SK-N-SH (cell line): ENCODE measurements around the gene TGFB3. TPM values are rescaled to one million over a fixed set of nuclear protein-coding genes. Genes with fewer than 3 reads are reported as not detected.

Experiments
- CTCF ChIA-PET: fragments of 300-600, 350-600 bp; formaldehyde crosslinking; extraction: SDS; loops from one replicate; lab custom pipeline; 2021; lab: Yijun Ruan, JAX
- POLR2A ChIA-PET: fragments of 350-600 bp; sonication (Branson Sonifier 250); formaldehyde crosslinking; extraction: SDS; loops from one replicate; lab custom pipeline; 2020; ENCODE audit warnings: antibody characterized with exemption, inconsistent platforms; lab: Yijun Ruan, JAX
- DNase-seq: peaks from one replicate; pipeline ENCODE4 v3.0.0; 2012
- H2AFZ ChIP-seq: fragments of 200-600 bp; sonication (generic); 2 replicates; pipeline ENCODE4 v1.8.1; 2016; ENCODE audit warnings: antibody characterized with exemption, mild to moderate bottlenecking, low read depth
- H3F3A ChIP-seq: fragments of 200-600 bp; sonication (generic); replicated peaks from 2 replicates; pipeline ENCODE3; 2016; ENCODE audit warnings: antibody characterized with exemption, mild to moderate bottlenecking; ENCODE audit not compliant: insufficient read depth
- H3K27ac ChIP-seq, 2 experiments: fragments of 200-500 bp in 1 of 2; fragments of 200-600 bp in 1 of 2; sonication (Bioruptor generic) in 1 of 2; sonication (generic), shearing (Covaris generic) in 1 of 2; 2 replicates each; pipeline versions ENCODE4 v1.5.1 to v1.6.1; 2014 to 2016; ENCODE audit warnings: low read depth in 2 of 2, inconsistent platforms in 1 of 2, low read length in 1 of 2, mild to moderate bottlenecking in 1 of 2, mixed read lengths in 1 of 2
- H3K27me3 ChIP-seq: fragments of 200-600 bp; sonication (generic), shearing (Covaris generic); 2 replicates; pipeline ENCODE4 v1.6.1; 2016; ENCODE audit warnings: mixed run types; ENCODE audit not compliant: insufficient read depth
- H3K36me3 ChIP-seq, 2 experiments: fragments of 200-500 bp in 1 of 2; fragments of 200-600 bp in 1 of 2; sonication (Bioruptor generic) in 1 of 2; sonication (generic) in 1 of 2; replicated peaks in 1 of 2; 2 replicates each; pipeline versions ENCODE3 to v1.5.1; 2014 to 2016; ENCODE audit warnings: low read length in 1 of 2, mild to moderate bottlenecking in 1 of 2; ENCODE audit not compliant: insufficient read depth in 2 of 2, control insufficient read depth in 1 of 2
- H3K4me1 ChIP-seq, 2 experiments: fragments of 200-500 bp in 1 of 2; fragments of 200-600 bp in 1 of 2; sonication (Bioruptor generic) in 1 of 2; sonication (generic), shearing (Covaris generic) in 1 of 2; 2 replicates each; pipeline versions ENCODE4 v1.5.1 to v1.6.1; 2014 to 2016; ENCODE audit warnings: low read depth in 1 of 2, low read length in 1 of 2, mixed run types in 1 of 2; ENCODE audit not compliant: insufficient read depth in 2 of 2, control insufficient read depth in 1 of 2
- H3K4me2 ChIP-seq: fragments of 200-600 bp; sonication (generic), shearing (Covaris generic); 2 replicates; pipeline ENCODE4 v1.6.1; 2017; ENCODE audit warnings: mixed run types
- H3K4me3 ChIP-seq, 2 experiments: fragments of 200-500 bp in 1 of 2; fragments of 200-600 bp in 1 of 2; sonication (Bioruptor generic) in 1 of 2; sonication (generic), shearing (Covaris generic) in 1 of 2; 2 replicates each; pipeline versions ENCODE4 v1.5.1 to v1.8.1; 2014 to 2016; ENCODE audit warnings: low read depth in 2 of 2, inconsistent platforms in 1 of 2, low read length in 1 of 2, mild to moderate bottlenecking in 1 of 2, mixed read lengths in 1 of 2, moderate library complexity in 1 of 2
- H3K79me2 ChIP-seq: fragments of 200-600 bp; sonication (generic); 2 replicates; pipeline ENCODE4 v1.8.1; 2017; ENCODE audit warnings: mild to moderate bottlenecking; ENCODE audit not compliant: insufficient read depth
- H3K9ac ChIP-seq: fragments of 200-600 bp; sonication (generic); 2 replicates; pipeline ENCODE4 v1.6.1; 2017; ENCODE audit warnings: mixed run types
- H3K9me2 ChIP-seq: fragments of 200-600 bp; sonication (generic); 2 replicates; pipeline ENCODE4 v1.6.1; 2017; ENCODE audit warnings: mixed run types
- H3K9me3 ChIP-seq: fragments of 200-600 bp; sonication (generic); 2 replicates; pipeline ENCODE4 v1.6.1; 2017; ENCODE audit warnings: mixed run types, mild to moderate bottlenecking, moderate library complexity
- H4K20me1 ChIP-seq: fragments of 200-600 bp; sonication (generic); 2 replicates; pipeline ENCODE4 v1.6.1; 2017; ENCODE audit warnings: mild to moderate bottlenecking, mixed run types; ENCODE audit not compliant: insufficient read depth
- CHD2 ChIP-seq: fragments of 150-350 bp; IDR thresholded peaks from 2 replicates; pipeline ENCODE4 v1.6.1; 2018; ENCODE audit warnings: low read length; ENCODE audit not compliant: partially characterized antibody
- ELF1 ChIP-seq: IDR thresholded peaks from 2 replicates; pipeline ENCODE4 v1.4.0; 2012
- EZH2phosphoT487 ChIP-seq: fragments of 200-600 bp; sonication (generic); IDR thresholded peaks from 2 replicates; pipeline ENCODE4 v1.6.1; 2017; ENCODE audit warnings: low read depth, mixed run types, mild to moderate bottlenecking, antibody characterized with exemption, moderate library complexity, borderline replicate concordance
- FOSL2 ChIP-seq: IDR thresholded peaks from 2 replicates; pipeline ENCODE4 v1.4.0; 2012; ENCODE audit warnings: low read depth, mild to moderate bottlenecking, moderate library complexity, borderline replicate concordance
- FOXJ3 ChIP-seq: sonication (generic); formaldehyde crosslinking; IDR thresholded peaks from 2 replicates; pipeline ENCODE4 v1.5.1; 2020; ENCODE audit warnings: mild to moderate bottlenecking, missing genetic modification reagents
- FOXM1 ChIP-seq: IDR thresholded peaks from 2 replicates; pipeline ENCODE4 v1.4.0; 2012; ENCODE audit warnings: low read depth, mild to moderate bottlenecking
- MAX ChIP-seq: IDR thresholded peaks from 2 replicates; pipeline ENCODE4 v1.4.0; 2012; ENCODE audit warnings: low read depth
- MEF2A ChIP-seq: IDR thresholded peaks from 2 replicates; pipeline ENCODE4 v1.4.0; 2012; ENCODE audit warnings: low read depth, borderline replicate concordance
- MXI1 ChIP-seq: IDR thresholded peaks from 2 replicates; pipeline ENCODE4 v1.6.1; 2012; ENCODE audit warnings: mild to moderate bottlenecking, low read depth, low read length, improper control_type of control experiment
- NRF1 ChIP-seq: IDR thresholded peaks from 2 replicates; pipeline ENCODE4 v1.6.1; 2012; ENCODE audit warnings: low read depth, mild to moderate bottlenecking, low read length
- POLR2AphosphoS5 ChIP-seq: IDR thresholded peaks from 2 replicates; pipeline ENCODE4 v1.6.1; 2012; ENCODE audit warnings: low read depth, low read length
- RCOR1 ChIP-seq: fragments of 150-350 bp; IDR thresholded peaks from 2 replicates; pipeline ENCODE4 v1.6.1; 2017; ENCODE audit warnings: antibody characterized with exemption, low read length
- REST ChIP-seq: IDR thresholded peaks from 2 replicates; pipeline ENCODE4 v1.6.1; 2012; ENCODE audit warnings: mild to moderate bottlenecking, low read depth, low read length, moderate library complexity
- RFX5 ChIP-seq: IDR thresholded peaks from 2 replicates; pipeline ENCODE4 v1.6.1; 2012; ENCODE audit warnings: mild to moderate bottlenecking, improper control_type of control experiment, low read length
- RXRA ChIP-seq: IDR thresholded peaks from 2 replicates; pipeline ENCODE4 v1.4.0; 2012; ENCODE audit warnings: low read depth, mild to moderate bottlenecking, borderline replicate concordance
- SMC3 ChIP-seq: IDR thresholded peaks from 2 replicates; pipeline ENCODE4 v1.6.1; 2012; ENCODE audit warnings: low read depth, low read length, improper control_type of control experiment
- TAF1 ChIP-seq: IDR thresholded peaks from 2 replicates; pipeline ENCODE4 v1.6.1; 2012; ENCODE audit warnings: low read depth, mild to moderate bottlenecking, low read length, moderate library complexity, borderline replicate concordance
- TCF12 ChIP-seq: IDR thresholded peaks from 2 replicates; pipeline ENCODE4 v1.4.0; 2012
- USF1 ChIP-seq: IDR thresholded peaks from 2 replicates; pipeline ENCODE4 v1.4.0; 2012; ENCODE audit warnings: low read depth, borderline replicate concordance
- USF2 ChIP-seq: fragments of 150-350 bp; IDR thresholded peaks from 2 replicates; pipeline ENCODE4 v1.6.1; 2017; ENCODE audit warnings: antibody characterized with exemption, low read length, low read depth, borderline replicate concordance
- ZBTB33 ChIP-seq: IDR thresholded peaks from 2 replicates; pipeline ENCODE4 v1.4.0; 2012; ENCODE audit warnings: low read depth, borderline replicate concordance
- WGBS: methylation state at CpG from one replicate; pipeline ENCODE4 v1.1.6; 2017; ENCODE audit warnings: low lambda C conversion rate; 5-methylcytosine and 5-hydroxymethylcytosine counted together
- polyA plus RNA-seq, 3 experiments: library from polyadenylated mRNA; depleted of rRNA; stranded (reverse); fragments of >200 nt; gene quantifications; 2 replicates each; pipeline ENCODE4 v1.2.3, GENCODE V29; 2012

The TGFB3 gene
- polyA plus RNA-seq, 1 of the 3 experiments (the other 2 are of a cell fraction) = 7.6 TPM

- TF ChIP-seq REST (no peak), RFX5 (no peak), TCF12 (no peak), FOXM1 (no peak), MEF2A (no peak), FOSL2 (no peak)
- TF ChIP-seq, all 33 proteins: peak for 0
These were observed 13.9 kb downstream of the TGFB3 start (continued) for GRCh38 chr14:75967866-75968265.

GRCh38 chr14:75961662-75962061 is 20.1 kb downstream of the TGFB3 start:
- CTCF ChIA-PET = interaction anchor here (1.3 to 3.8 kb wide), 2 partner anchors 18 to 54 kb away, joined by 5 to 21 read pairs; no protein-coding TSS in a partner anchor
- H3K79me2 ChIP-seq = no peaks in the 10 kb centered on the region
- TF ChIP-seq MAX (no peak), ZBTB33 (no peak), RFX5 (no peak), MXI1 (no peak), CHD2 (no peak), RXRA (no peak), NRF1 (no peak), FOXJ3 (CRISPR knock-in tag) (no peak), TAF1 (no peak), USF1 (no peak), USF2 (no peak), TCF12 (no peak), RCOR1 (no peak), REST (no peak), SMC3 (no peak), POLR2AphosphoS5 (no peak), EZH2phosphoT487 (no peak), ELF1 (no peak)

More at GRCh38 chr14:75961662-75962061, 20.1 kb downstream of the TGFB3 start:
- Histone ChIP-seq H3F3A (no peaks in the 10 kb centered on the region), H3K9me2 (no peaks in the 10 kb centered on the region), H3K9ac (no peak overlapping the region), H3K4me3 (no peak overlapping the region), H3K27me3 (no peaks in the 10 kb centered on the region), H2AFZ (no peak overlapping the region), H3K4me1 (peaks cover 0 to 12% of the 10 kb centered on the region in 2 experiments; a peak in 2 of 4 replicates), H3K4me2 (no peak overlapping the region), H3K27ac (no peak overlapping the region), H3K9me3 (no peaks in the 10 kb centered on the region), H3K36me3 (peaks cover 0 to 8% of the 10 kb centered on the region in 2 experiments), H4K20me1 (no peaks in the 10 kb centered on the region)
- 77% methylated on average over 3 of the region's 3 CpGs for WGBS
- DNase-seq = no peak
- POLR2A ChIA-PET = no interaction called here
